IPS-20b (cell line): Measurements from ENCODE around the gene MYT1.

Source experiments
- H3K27ac ChIP-seq: one replicate; pipeline ENCODE4 v1.5.1; 2013; ENCODE audit warnings: low read length
- H3K27me3 ChIP-seq: 2 replicates; pipeline ENCODE4 v1.6.1; 2013; ENCODE audit warnings: mild to moderate bottlenecking, low read length, inconsistent platforms; ENCODE audit not compliant: insufficient read depth
- H3K36me3 ChIP-seq: 2 replicates; pipeline ENCODE4 v1.6.1; 2013; ENCODE audit warnings: low read depth, mild to moderate bottlenecking, inconsistent platforms, low read length, moderate library complexity; ENCODE audit not compliant: insufficient read depth
- H3K4me1 ChIP-seq: 2 replicates; pipeline ENCODE4 v1.6.1; 2013; ENCODE audit warnings: mild to moderate bottlenecking, control low read depth, inconsistent platforms, low read length, moderate library complexity; ENCODE audit not compliant: insufficient read depth
- H3K4me3 ChIP-seq: 2 replicates; pipeline ENCODE4 v1.5.1; 2013; ENCODE audit warnings: mild to moderate bottlenecking, low read length, inconsistent platforms
- H3K9ac ChIP-seq: 2 replicates; pipeline ENCODE4 v1.6.1; 2013; ENCODE audit warnings: low read depth, mild to moderate bottlenecking, inconsistent platforms, low read length, moderate library complexity
- H3K9me3 ChIP-seq: 2 replicates; pipeline ENCODE4 v1.6.1; 2013; ENCODE audit warnings: mild to moderate bottlenecking, low read depth, low read length, inconsistent platforms; ENCODE audit not compliant: insufficient read depth

Gene MYT1

GRCh38 chr20:64151633-64152530, 12.4 kb upstream of the MYT1 start:
- Histone ChIP-seq H3K4me3 (no peak overlapping the region), H3K9me3 (no peaks in the 10 kb centered on the region), H3K4me1 (peaks cover 13% of the 10 kb centered on the region), H3K27me3 (no peaks in the 10 kb centered on the region), H3K9ac (no peak overlapping the region), H3K27ac (no peak overlapping the region), H3K36me3 (no peaks in the 10 kb centered on the region)

GRCh38 chr20:64152906-64153305, 11.3 kb upstream of the MYT1 start:
- no peak overlapping the region for H3K27ac ChIP-seq
- no peaks in the 10 kb centered on the region for H3K36me3 ChIP-seq
- no peak overlapping the region for H3K4me3 ChIP-seq
- no peaks in the 10 kb centered on the region for H3K27me3 ChIP-seq
- H3K9ac ChIP-seq = no peak overlapping the region
- H3K4me1 ChIP-seq = peaks cover 13% of the 10 kb centered on the region
- H3K9me3 ChIP-seq = no peaks in the 10 kb centered on the region

GRCh38 chr20:64153410-64153809, 10.8 kb upstream of the MYT1 start:
- Histone ChIP-seq H3K27me3 (no peaks in the 10 kb centered on the region), H3K9me3 (no peaks in the 10 kb centered on the region), H3K4me1 (peaks cover 13% of the 10 kb centered on the region), H3K27ac (no peak overlapping the region), H3K4me3 (no peak overlapping the region), H3K9ac (no peak overlapping the region), H3K36me3 (no peaks in the 10 kb centered on the region)

DNA sequence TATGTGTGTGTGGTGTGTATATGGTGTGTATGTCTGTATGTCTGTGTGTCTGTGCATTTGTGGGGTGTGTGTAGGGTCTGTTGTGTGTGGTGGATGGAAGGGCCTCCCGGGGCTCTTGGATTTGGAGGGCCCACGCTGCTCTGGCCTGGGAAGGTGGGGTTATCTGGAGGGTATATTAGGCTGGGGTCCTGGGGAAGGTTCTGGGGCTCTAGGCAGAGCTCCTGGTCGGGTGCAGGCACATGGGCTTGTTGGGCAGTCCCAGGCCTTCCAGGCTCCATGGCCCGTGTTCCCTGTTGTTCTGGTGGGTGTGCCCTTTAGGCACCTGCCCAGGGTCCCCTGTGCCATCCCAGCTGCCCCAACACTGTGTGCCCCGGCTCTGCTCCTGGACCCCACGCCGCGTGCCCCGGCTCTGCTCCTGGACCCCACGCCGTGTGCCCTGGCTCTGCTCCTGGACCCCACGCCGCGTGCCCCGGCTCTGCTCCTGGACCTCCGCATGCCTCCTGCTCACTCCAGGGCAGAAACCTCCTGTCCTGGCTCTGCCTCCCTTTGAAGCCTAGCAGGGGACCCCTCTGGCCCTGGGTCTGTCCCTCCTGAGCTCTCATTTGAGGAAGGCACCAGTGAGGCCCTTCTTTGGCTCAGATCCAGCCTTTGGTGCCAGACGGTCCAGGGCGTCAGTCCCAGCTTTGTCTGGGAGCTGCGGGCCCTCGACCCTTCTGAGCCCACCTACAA, 10.2 kb upstream of the MYT1 start:
- Histone ChIP-seq H3K27ac (no peak overlapping the region), H3K4me1 (peaks cover 13% of the 10 kb centered on the region), H3K36me3 (no peaks in the 10 kb centered on the region), H3K4me3 (no peak overlapping the region), H3K9ac (no peak overlapping the region), H3K27me3 (no peaks in the 10 kb centered on the region), H3K9me3 (no peaks in the 10 kb centered on the region)

GRCh38 chr20:64154590-64155257, 9.5 kb upstream of the MYT1 start:
- peaks cover 15% of the 10 kb centered on the region for H3K4me1 ChIP-seq
- no peaks in the 10 kb centered on the region for H3K36me3 ChIP-seq
- H3K27ac ChIP-seq = no peak overlapping the region
- H3K27me3 ChIP-seq = peaks cover 4% of the 10 kb centered on the region
- H3K9me3 ChIP-seq = no peaks in the 10 kb centered on the region
- H3K4me3 ChIP-seq = no peak overlapping the region
- H3K9ac ChIP-seq = no peak overlapping the region; the same call in 1 of the 2 replicates

DNA sequence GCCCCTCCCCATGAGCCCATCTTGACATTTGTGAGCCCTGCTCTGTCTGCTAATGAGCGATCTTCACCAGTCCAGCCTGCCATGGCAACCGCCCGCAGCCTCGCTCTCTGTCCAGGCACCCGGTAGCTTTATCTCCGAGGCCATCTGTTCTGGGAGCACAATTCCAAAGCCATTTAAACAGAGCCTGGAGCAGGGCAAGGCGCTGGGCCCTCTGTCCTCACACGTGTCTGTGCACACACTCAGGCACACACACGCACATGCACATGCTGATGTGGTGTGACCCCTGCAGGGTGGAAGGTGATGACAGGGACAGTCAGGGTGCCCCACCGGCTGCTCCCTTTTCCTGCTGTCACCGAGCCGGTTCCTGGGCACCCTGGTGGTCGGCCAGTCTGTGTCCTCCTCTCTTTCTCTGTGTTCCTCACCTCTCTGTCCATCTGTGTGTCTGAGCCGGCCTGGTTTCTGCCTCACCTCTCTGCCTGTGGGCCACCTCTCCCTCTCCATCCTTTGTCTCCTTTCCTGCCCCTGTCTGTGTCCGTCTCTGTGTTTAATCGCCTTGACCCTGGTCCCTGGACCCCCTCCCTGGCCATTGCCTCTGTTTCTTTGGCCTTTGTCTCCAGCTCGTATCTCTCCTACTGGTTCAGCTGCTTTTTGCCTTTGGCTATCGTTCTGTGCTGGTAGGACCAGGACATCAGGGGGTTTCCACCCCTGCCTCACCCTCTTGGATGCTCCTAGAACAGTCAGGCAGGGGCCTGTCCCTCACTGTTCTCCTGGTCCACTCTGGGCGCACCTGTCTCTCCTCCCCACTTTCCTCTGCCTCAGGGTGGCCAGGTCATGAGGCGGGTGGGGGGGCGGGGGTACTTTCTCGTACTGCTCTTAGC, 8.8 kb upstream of the MYT1 start:
- Histone ChIP-seq H3K27ac (no peak overlapping the region), H3K27me3 (peaks cover 12% of the 10 kb centered on the region), H3K9ac (no peak overlapping the region), H3K4me3 (no peak overlapping the region), H3K36me3 (no peaks in the 10 kb centered on the region), H3K9me3 (no peaks in the 10 kb centered on the region), H3K4me1 (peaks cover 22% of the 10 kb centered on the region)

- Histone ChIP-seq H3K27ac (no peak overlapping the region), H3K4me3 (no peak overlapping the region), H3K36me3 (no peaks in the 10 kb centered on the region), H3K9ac (no peak overlapping the region), H3K4me1 (peaks cover 25% of the 10 kb centered on the region), H3K9me3 (no peaks in the 10 kb centered on the region), H3K27me3 (peaks cover 20% of the 10 kb centered on the region)
Measured at GRCh38 chr20:64156136-64156885, 7.9 kb upstream of the MYT1 start.

GRCh38 chr20:64156886-64157875, 7.1 kb upstream of the MYT1 start:
- no peaks in the 10 kb centered on the region for H3K36me3 ChIP-seq
- H3K9ac ChIP-seq = no peak overlapping the region
- peaks cover 22% of the 10 kb centered on the region; the same call in 1 of the 2 replicates for H3K4me1 ChIP-seq
- H3K27me3 ChIP-seq = peaks cover 29% of the 10 kb centered on the region
- no peak overlapping the region for H3K4me3 ChIP-seq
- no peaks in the 10 kb centered on the region for H3K9me3 ChIP-seq
- no peak overlapping the region for H3K27ac ChIP-seq

DNA sequence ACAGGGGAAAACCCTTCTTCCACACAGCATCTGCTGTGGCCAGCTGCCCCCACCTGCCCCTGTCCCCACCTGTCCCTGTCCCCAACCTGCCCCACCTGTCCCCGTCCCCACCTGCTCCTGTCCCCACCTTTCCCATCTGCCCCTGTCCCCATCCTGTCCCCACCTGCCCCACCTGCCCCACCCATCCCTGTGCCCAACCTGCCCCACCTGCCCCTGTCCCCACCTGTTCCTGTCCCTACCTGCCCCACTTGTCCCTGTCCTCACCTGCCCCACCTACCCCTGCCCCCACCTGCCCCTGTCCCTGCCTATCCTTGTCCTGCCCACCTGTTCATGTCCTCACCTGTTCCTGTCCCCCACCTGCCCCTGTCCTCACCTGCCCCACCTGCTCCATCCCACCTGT, 6.4 kb upstream of the MYT1 start:
- H3K27me3 ChIP-seq = peaks cover 36% of the 10 kb centered on the region
- H3K36me3 ChIP-seq = no peaks in the 10 kb centered on the region
- no peak overlapping the region for H3K9ac ChIP-seq
- H3K4me3 ChIP-seq = no peak overlapping the region
- H3K27ac ChIP-seq = no peak overlapping the region
- no peaks in the 10 kb centered on the region for H3K9me3 ChIP-seq
- H3K4me1 ChIP-seq = peaks cover 25% of the 10 kb centered on the region; the same call in 1 of the 2 replicates
